Spleen (tissue), 11 donors: ENCODE data around the gene RAI2. TPM values are rescaled to one million over a fixed set of nuclear protein-coding genes. Genes with fewer than 3 reads are reported as not detected.

Experiments
- DNase-seq: peaks from one replicate; pipeline ENCODE4 v3.0.0-alpha.2; 2020
- H3K27ac ChIP-seq, 8 donors: fragments of 200-600 bp; sonication (generic) in 7 of 8; 1 replicate in 4 of 8; 2 replicates in 4 of 8; pipeline versions ENCODE4 v1.5.0 to v1.8.0; 2016 to 2021; ENCODE audit warnings: inconsistent platforms in 4 of 8, mild to moderate bottlenecking in 4 of 8, moderate library complexity in 1 of 8
- H3K27me3 ChIP-seq, 7 donors: fragments of 200-600 bp; sonication (generic) in 6 of 7; replicated peaks in 1 of 7; 1 replicate in 4 of 7; 2 replicates in 3 of 7; pipeline versions ENCODE4 v1.5.0 to v1.8.0; 2016 to 2021; ENCODE audit warnings: inconsistent platforms in 3 of 7, mild to moderate bottlenecking in 1 of 7
- H3K36me3 ChIP-seq, 6 donors: fragments of 200-600 bp; sonication (generic) in 5 of 6; 1 replicate in 4 of 6; 2 replicates in 2 of 6; pipeline versions ENCODE4 v1.5.0 to v1.8.0; 2016 to 2021; ENCODE audit warnings: inconsistent platforms in 2 of 6
- H3K4me1 ChIP-seq, 6 donors: fragments of 200-600 bp; sonication (generic) in 5 of 6; 1 replicate in 3 of 6; 2 replicates in 3 of 6; pipeline versions ENCODE4 v1.5.0 to v1.8.0; 2016 to 2021; ENCODE audit warnings: inconsistent platforms in 3 of 6
- H3K4me3 ChIP-seq, 8 donors: fragments of 200-600 bp; sonication (generic) in 7 of 8; 1 replicate in 4 of 8; 2 replicates in 4 of 8; pipeline versions ENCODE4 v1.5.0 to v1.8.0; 2016 to 2021; ENCODE audit warnings: inconsistent platforms in 4 of 8, mild to moderate bottlenecking in 4 of 8, moderate library complexity in 2 of 8
- H3K9me3 ChIP-seq, 8 donors: fragments of 200-600 bp; sonication (generic) in 7 of 8; 1 replicate in 4 of 8; 2 replicates in 4 of 8; pipeline versions ENCODE4 v1.5.0 to v1.8.0; 2016 to 2021; ENCODE audit warnings: inconsistent platforms in 4 of 8
- POLR2A ChIP-seq, 3 donors: fragments of 450-650 bp; IDR thresholded peaks; one replicate each; pipeline ENCODE4 v1.5.1; 2017; ENCODE audit warnings: antibody characterized with exemption in 3 of 3, mild to moderate bottlenecking in 1 of 3
- POLR2AphosphoS5 ChIP-seq, 3 donors: sonication (generic); formaldehyde crosslinking; IDR thresholded peaks; one replicate each; pipeline ENCODE4 v1.5.1; 2017; ENCODE audit warnings: antibody characterized with exemption in 3 of 3
- WGBS, 5 donors: extraction: QIAGEN DNeasy Blood & Tissue Kit in 3 of 5; methylation state at CpG; one replicate each; pipeline versions ENCODE4 v1.1.5 to v1.1.7; 2013 to 2018; 5-methylcytosine and 5-hydroxymethylcytosine counted together
- intact Hi-C: fragments of 100-400 bp; cut with DNase I; formaldehyde crosslinking; loops from one replicate; pipeline ENCODE4 v1.15.0; 2023; ENCODE audit warnings: low total_unique reads
- polyA plus RNA-seq, 3 donors: library from polyadenylated mRNA; stranded (reverse); fragments of 200-250 nt; gene quantifications; one replicate each; pipeline ENCODE4 v1.2.1, GENCODE V29; 2013
- total RNA-seq, 7 donors: library from RNA; depleted of rRNA in 3 of 7; stranded (reverse); fragments of >200 nt in 3 of 7; fragmentation: NEBNext Ultra II Directional in 4 of 7; extraction: Animal tissue kit (Norgen Biotek cat#: 25700) in 4 of 7; gene quantifications; one replicate each; pipeline versions ENCODE4 v1.1.0 to v1.2.1, GENCODE V29; 2016 to 2021
- TF ChIP-seq, protein P1 (sequence below), 11 experiments: fragments of 200-600 bp in 7 of 11; fragments of 450-650 bp in 4 of 11; sonication (generic) in 4 of 11; IDR thresholded peaks in 8 of 11; conservative IDR thresholded peaks in 3 of 11; 1 replicate in 7 of 11; 2 replicates in 4 of 11; pipeline versions ENCODE4 v1.4.0 to v1.8.0; 2016 to 2021; ENCODE audit warnings: antibody characterized with exemption in 11 of 11, inconsistent platforms in 4 of 11, mild to moderate bottlenecking in 1 of 11
- donor health status: healthy with polysubstance abuse.
- donor health status: DM: no; HTN: no; CAD: no; lungs with moderate emphysema.
- donor health status: DM: no; HTN: no; CAD: no.
- donor health status: Bipolar disorder and iron deficiency.
- donor health status: healthy.
- donor health status: DM: no; HTN: no; CAD: no.
- donor health status: DM: yes; HTN: yes; CAD: no.

RAI2 gene
- total and polyA plus RNA-seq, 10 donors: 2.2 to 6.3 (median 4.0) TPM

DNA sequence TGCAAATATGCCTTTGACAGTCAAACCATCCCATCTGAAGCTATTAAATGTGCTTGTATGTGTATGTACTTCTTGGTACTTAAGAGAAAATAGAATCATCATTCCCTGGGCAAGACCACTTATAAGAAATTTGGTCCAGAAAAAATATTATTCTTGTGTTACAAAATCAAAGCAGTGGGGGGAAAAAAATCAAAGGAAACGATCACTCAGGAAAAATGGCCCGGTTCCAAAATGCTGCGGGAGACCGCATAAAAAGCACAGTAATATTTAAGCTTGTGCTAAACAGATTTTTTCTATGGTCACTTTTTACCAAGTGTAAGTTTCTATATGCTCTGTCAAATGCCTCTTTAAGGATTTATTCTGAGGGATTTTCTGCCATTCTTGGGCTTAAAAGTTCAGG lies 36.1 kb downstream of the RAI2 start:
- 66 to 90% (median 75%) methylated on average over 4 of the region's 4 CpGs for WGBS, 5 donors
- H3K9me3 ChIP-seq: no peaks in the 10 kb centered on the region
- H3K4me1 ChIP-seq: no peaks in the 10 kb centered on the region
- no peak for DNase-seq
- peaks cover 0 to 6% (median 0%) of the 10 kb centered on the region in 7 donors for H3K27me3 ChIP-seq
- no peak for TF ChIP-seq POLR2A (IDR thresholded peaks at IDR 0.05)
- TF ChIP-seq, protein P1, sequence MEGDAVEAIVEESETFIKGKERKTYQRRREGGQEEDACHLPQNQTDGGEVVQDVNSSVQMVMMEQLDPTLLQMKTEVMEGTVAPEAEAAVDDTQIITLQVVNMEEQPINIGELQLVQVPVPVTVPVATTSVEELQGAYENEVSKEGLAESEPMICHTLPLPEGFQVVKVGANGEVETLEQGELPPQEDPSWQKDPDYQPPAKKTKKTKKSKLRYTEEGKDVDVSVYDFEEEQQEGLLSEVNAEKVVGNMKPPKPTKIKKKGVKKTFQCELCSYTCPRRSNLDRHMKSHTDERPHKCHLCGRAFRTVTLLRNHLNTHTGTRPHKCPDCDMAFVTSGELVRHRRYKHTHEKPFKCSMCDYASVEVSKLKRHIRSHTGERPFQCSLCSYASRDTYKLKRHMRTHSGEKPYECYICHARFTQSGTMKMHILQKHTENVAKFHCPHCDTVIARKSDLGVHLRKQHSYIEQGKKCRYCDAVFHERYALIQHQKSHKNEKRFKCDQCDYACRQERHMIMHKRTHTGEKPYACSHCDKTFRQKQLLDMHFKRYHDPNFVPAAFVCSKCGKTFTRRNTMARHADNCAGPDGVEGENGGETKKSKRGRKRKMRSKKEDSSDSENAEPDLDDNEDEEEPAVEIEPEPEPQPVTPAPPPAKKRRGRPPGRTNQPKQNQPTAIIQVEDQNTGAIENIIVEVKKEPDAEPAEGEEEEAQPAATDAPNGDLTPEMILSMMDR (IDR thresholded peaks at IDR 0.05 in 8 of 11, conservative IDR thresholded peaks at IDR 0.05 in 3 of 11): no peak
- TF ChIP-seq POLR2AphosphoS5 (IDR thresholded peaks at IDR 0.05): no peak
- intact Hi-C loops: no loop called here
- no peak overlapping the region for H3K27ac ChIP-seq
- no peaks in the 10 kb centered on the region for H3K36me3 ChIP-seq
- no peak overlapping the region for H3K4me3 ChIP-seq

DNA sequence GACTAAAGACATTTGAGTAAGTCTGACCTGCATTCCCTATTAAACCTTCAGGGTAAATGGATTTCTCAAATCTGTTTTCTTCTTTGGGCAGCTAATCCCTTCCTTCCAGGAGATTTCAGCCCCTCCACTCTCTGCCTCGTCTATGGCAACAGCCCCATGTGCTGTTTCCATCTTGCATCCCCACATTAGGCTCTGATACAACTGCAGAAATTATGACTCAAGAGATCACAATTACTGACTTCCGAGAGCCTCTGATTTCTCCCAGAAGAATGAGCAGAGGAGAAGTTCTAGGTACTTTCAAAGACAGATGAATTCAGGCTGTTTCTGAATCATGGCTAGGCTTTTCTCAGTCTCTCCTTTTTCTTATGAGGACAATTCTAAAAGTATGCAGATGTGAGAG lies 38.7 kb downstream of the RAI2 start:
- 66 to 92% (median 72%) methylated on average over 2 of the region's 2 CpGs for WGBS, 5 donors
- Histone ChIP-seq H3K27me3 (no peaks in the 10 kb centered on the region), H3K9me3 (no peaks in the 10 kb centered on the region), H3K4me3 (no peak overlapping the region), H3K4me1 (no peaks in the 10 kb centered on the region), H3K36me3 (no peaks in the 10 kb centered on the region), H3K27ac (no peak overlapping the region)
- TF ChIP-seq POLR2A (IDR thresholded peaks at IDR 0.05) (no peak), POLR2AphosphoS5 (IDR thresholded peaks at IDR 0.05) (no peak)
- TF ChIP-seq, protein P1 (IDR thresholded peaks at IDR 0.05 in 8 of 11, conservative IDR thresholded peaks at IDR 0.05 in 3 of 11): no peak
- intact Hi-C loops: no loop called here
- DNase-seq: no peak

DNA sequence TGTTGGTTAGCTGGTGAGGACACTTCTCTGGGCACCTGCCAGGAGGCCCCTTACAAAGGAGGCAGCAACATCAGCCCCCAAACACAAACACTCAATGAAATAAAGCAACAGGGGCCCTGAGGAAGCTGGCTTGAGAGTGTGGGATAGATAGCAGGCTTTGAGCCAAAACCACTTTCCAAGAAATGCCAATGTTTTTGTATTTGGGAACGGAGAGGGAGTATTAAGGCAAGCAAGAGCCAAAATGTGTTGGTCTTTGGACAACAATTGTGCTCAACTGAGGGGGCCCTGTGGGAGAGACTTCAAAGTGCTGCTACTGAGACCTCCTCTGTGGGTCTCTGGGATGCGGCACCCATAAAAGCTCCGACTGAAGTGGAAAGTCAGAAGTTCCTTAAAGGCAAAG lies 41.0 kb downstream of the RAI2 start:
- no peaks in the 10 kb centered on the region for H3K4me1 ChIP-seq
- H3K27me3 ChIP-seq: no peaks in the 10 kb centered on the region
- no peak overlapping the region for H3K27ac ChIP-seq
- no peak for TF ChIP-seq POLR2A (IDR thresholded peaks at IDR 0.05)
- TF ChIP-seq, protein P1 (IDR thresholded peaks at IDR 0.05 in 8 of 11, conservative IDR thresholded peaks at IDR 0.05 in 3 of 11): no peak
- TF ChIP-seq POLR2AphosphoS5 (IDR thresholded peaks at IDR 0.05): no peak
- intact Hi-C loops: no loop called here
- H3K36me3 ChIP-seq: no peaks in the 10 kb centered on the region
- no peak overlapping the region for H3K4me3 ChIP-seq
- WGBS, 5 donors: 25 to 57% (median 54%) methylated on average over 1 to 3 of the region's 3 CpGs
- DNase-seq: no peak
- no peaks in the 10 kb centered on the region for H3K9me3 ChIP-seq

DNA sequence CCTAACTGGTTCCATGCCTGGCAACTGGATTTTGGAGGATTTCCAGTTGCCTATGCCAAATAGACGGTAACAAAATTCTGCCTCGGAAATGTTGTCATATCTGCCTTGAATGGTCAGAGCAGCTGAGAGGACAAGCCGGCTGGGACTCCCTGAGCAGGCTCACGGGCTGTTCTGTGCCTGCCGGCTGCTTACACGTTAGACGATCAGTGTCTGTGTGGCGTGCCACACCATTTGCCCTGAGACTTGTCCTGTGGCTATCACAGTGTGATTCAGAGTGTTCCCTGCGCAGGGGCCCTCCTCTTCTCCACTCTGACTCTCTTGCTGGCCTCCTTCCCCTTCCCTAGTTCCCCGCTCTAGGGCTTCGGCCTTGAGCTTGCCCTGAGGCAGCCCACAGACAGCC lies 42.4 kb downstream of the RAI2 start:
- TF ChIP-seq POLR2AphosphoS5 (IDR thresholded peaks at IDR 0.05) (no peak), POLR2A (IDR thresholded peaks at IDR 0.05) (no peak)
- TF ChIP-seq, protein P1 (IDR thresholded peaks at IDR 0.05 in 8 of 11, conservative IDR thresholded peaks at IDR 0.05 in 3 of 11): no peak
- DNase-seq: no peak
- no peaks in the 10 kb centered on the region for H3K36me3 ChIP-seq
- no peaks in the 10 kb centered on the region for H3K4me1 ChIP-seq
- H3K9me3 ChIP-seq: no peaks in the 10 kb centered on the region
- 76 to 91% (median 82%) methylated on average over 6 to 11 of the region's 11 CpGs for WGBS, 5 donors
- no peak overlapping the region for H3K4me3 ChIP-seq
- no peak overlapping the region for H3K27ac ChIP-seq
- no peaks in the 10 kb centered on the region for H3K27me3 ChIP-seq
- intact Hi-C loops: no loop called here
